HG03060 (cell line): ENCODE results near the gene ZBTB7B.
A peak's percentile ranks its signal among the peaks of the same experiment; 100 is the strongest.
"Not testable (repeated sequence)": the region's sequence is repeated elsewhere in the genome, so short reads cannot be mapped to it uniquely, and the experiment has no call there.

Source experiments
- ATAC-seq: cut with Tn5 transposase; IDR thresholded peaks from one replicate; pipeline ENCODE4 v1.9.1; 2021; ENCODE audit warnings: low read depth, moderate number of reproducible peaks; ENCODE audit not compliant: unreplicated experiment

ZBTB7B gene

DNA sequence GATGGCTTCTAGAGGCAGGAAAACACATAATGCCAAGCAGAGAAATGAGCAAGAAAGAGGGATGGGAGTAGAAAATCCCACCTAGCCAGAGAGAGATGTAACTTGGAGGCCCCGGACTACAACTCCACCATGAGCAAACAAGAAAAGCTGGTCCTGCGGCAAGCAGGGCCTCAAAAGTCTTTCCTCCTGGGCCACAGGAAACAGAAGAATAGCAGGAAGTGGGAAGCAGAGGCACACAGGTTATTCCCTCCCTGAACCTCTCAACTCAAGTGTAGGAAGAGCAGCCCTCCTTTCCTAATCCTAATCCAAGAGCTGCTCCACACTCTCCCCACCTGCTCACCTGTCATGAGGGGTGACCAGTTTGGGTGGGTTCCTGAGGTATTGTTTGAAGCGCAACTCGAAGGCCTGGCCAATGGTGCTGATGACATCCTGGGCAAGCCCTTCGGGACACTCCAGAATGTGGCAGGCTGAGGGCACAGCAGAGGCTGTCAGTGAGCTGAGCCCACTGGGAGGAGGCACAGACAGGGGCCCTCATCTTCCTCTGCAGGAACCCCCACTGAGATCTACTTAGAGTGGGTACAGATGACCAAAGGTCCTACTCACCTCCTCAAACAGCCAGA is 35.2 kb upstream of the ZBTB7B start:
- ATAC-seq, result no peak

DNA sequence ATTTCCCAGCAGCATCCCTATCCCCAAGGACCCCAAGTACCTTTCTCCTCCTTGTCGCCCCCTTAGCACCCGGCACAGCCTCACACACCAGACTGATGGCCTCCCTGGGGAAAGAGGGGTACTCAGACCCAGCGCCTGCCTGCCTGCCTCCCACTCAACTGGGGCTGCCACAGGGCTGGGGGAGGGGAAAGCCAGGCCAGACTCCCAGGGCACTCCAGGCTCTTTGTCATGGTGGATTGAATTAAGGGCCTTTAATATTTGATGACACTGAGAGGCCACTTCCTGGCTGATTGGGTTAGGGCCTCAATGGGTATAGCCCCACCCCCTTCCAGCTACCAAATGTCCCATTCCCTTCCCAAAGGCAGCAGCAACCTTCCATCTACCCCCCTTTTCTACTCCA is 33.9 kb upstream of the ZBTB7B start:
- ATAC-seq, result no peak

GRCh38 chr1:154969246-154969645 is 33.4 kb upstream of the ZBTB7B start:
- no peak for ATAC-seq

- ATAC-seq, result no peak
Observed at GRCh38 chr1:154969860-154970452, 32.6 kb upstream of the ZBTB7B start.

- no peak for ATAC-seq
Observed at GRCh38 chr1:154970631-154971340, 31.8 kb upstream of the ZBTB7B start, which contains the start of gene SHC1. Gene SHC1, minus strand, starts transcription at chr1:154970747. Its CDS starts 221 bp downstream, at chr1:154970526.

DNA sequence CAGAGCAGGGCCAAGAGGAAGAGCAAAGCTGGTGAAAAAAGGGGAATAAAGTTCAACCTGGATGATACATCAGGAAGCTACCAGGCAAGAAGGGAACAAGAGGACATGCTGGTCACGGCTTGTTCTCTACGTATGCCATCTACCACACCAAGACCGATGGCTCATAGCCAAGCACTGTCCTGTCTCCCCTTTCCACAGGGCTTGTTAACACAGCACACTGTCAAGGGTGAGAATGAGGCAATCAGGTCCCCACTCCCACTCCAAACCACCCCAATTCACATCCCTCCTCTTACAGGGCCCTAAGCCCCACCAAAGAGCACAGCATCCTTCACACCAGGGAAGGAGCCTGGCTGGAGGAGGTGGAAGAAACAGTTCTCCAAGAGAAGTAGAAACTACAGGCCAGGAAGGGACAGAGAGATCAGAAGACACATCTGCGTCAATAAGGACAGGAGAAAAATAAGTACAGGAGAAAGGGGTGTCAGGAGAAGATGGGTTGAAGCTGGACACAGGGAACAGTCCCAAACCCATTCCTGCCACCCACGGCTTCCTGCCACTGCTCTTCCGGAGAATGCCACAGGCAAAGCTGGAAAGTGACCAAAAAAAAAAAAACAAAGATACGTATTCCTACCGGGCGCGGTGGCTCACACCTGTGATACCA is 31.1 kb upstream of the ZBTB7B start:
- no peak for ATAC-seq

GRCh38 chr1:154972213-154972516 is 30.4 kb upstream of the ZBTB7B start:
- ATAC-seq, result no peak

GRCh38 chr1:154972517-154973343 is 29.9 kb upstream of the ZBTB7B start:
- ATAC-seq, result no peak

DNA sequence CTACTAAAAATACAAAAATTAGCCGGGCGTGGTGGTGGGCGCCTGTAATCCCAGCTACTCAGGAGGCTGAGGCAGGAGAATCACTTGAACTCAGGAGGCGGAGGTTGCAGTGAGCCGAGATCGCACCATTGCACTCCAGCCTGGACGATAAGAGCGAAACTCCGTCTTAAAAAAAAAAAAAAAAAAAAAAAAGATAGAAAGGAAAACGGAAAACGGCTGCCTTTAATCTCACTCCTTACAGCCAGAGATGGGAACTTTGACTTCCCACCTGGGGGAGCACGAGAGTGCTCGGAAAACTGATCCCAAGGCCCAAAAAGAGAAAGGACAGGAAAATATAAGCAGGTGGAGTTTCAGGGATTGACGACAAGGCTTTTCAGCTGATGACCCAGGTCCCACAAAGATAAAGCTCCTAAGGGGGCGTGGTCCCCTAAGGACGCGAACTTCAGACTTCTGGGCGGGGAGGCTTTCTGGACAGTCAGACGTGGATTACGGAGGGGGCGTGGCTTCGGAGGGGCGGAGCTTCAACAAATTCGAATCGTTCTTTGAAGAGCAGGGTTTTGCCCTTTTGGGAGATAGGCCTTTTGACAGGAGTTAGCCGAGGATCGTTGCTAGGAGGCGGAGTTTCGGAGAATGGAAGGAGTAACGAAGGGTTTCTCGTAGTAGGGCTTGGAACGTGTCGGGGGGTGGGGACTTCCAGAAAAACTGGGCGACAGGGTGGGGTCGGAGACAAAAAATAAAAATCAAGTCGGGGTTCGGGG is 29.1 kb upstream of the ZBTB7B start:
- no peak for ATAC-seq

DNA sequence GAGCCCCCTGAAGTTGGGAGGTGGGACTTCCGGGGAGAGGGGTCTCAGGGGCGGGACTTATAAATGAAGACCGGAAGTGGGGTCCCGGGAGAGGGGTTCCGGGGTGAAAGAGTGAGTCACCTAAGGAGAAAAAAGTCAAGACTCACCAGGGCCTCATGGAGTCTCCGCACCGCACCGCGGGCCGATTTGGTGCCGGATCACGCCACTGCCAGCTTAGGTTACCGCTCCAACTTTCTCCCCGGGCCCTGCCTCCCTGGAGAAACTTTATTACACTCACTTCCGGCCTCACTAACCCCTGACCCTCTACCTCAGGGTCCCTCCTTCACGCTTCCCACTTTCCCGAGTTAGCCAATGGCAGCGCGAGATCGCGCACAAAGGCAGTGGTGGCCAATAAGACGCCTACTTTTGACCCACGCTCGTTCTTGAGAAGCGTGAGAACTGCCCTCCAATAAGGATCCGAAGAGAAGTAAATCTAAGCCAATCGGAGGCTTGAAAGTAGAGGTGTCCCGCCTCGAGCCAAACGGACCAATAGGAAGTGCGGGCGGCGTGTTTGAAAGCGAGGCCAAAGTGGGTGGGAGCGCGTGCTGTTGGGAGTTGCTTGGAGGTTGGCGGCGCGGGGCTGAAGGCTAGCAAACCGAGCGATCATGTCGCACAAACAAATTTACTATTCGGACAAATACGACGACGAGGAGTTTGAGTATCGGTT is 28.3 kb upstream of the ZBTB7B start, which contains the start of gene CKS1B:
Gene CKS1B, plus strand, starts transcription at position 580 of the 706 bp plus-strand sequence. Its CDS starts 65 bp downstream, at position 645.
- ATAC-seq, result peak; percentile 76

DNA sequence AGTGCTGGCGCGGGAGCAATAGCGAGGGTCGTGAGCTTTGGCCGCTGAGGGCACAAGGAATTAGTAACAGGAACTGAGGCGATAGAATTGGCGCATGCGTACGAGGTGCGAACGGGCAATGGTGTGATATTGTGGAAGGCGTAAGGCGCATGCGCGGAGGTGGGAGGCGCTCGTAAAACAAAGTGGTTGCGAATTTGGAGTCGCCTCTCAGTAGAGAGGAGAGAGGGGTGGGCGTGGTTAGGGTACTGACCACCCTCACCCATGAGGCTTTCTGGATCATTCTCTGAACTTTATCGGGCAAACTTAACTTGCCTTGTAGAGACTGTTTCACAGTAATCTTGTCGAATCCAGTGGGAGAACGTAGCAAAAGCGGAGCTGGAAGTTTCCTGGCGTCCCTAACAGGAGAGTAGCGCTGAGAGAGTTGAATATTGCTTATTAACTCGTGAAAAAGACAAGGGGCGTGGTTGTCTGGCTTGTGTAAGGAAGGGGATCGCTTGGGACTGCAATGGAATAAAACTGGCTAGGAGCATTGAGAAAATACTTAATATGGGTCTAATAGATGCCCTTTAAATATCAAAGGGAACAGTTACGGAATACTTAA is 27.7 kb upstream of the ZBTB7B start:
- peak; percentile 38 for ATAC-seq

GRCh38 chr1:154975409-154976059 is 27.1 kb upstream of the ZBTB7B start:
- ATAC-seq, result no peak

DNA sequence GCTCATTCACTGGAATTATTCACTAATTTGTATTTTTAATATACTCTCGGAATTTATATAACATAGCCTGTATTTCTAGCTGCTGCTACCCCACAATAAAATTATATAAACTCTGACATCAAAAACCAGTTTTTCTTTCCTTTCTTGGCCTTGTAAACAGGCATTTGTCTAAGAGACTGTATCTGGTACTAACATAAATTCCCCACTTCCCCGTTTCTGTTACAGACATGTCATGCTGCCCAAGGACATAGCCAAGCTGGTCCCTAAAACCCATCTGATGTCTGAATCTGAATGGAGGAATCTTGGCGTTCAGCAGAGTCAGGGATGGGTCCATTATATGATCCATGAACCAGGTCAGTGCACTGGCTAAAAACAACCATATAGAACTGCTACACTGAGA is 24.8 kb upstream of the ZBTB7B start:
- ATAC-seq, result not testable (repeated sequence)

- ATAC-seq, result no peak
Observed at GRCh38 chr1:154978360-154978759, 24.2 kb upstream of the ZBTB7B start.

- ATAC-seq, result no peak
Observed at GRCh38 chr1:154982341-154982740, 20.3 kb upstream of the ZBTB7B start.

DNA sequence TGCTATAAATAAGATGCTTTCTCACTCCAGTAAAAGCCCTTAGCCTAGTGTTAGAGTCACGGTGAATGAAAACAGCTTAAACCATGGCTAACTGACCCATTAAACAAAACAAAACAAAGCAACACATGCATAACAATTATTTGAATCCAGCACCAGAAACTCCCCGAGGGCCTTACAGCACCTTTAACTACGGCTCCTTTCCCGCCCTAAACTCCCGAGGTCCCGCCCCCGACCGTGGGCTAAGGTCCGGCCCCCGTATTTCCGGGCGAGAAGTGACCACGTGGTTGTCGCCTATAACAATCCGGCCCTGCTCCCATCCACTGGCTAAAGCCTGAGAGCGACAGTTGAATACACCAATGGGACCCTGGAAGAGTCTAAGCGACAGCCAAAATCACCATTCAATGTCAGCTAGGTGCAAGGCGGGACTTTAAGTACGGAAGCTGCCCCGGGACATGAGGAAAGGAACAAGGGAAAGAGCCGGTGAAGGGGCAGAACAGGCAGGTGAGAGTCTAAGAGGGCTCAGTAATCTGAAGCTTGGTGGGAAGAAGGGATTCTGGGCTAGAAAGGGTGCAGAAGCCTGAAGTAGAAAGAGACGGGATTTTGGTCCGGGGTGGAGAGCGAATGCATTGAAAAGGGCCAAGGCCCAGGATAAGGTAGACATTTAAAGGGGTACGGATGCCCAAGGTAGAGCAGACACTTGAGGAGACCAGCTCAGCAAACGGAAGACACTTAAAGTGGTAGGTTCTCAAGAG is 19.5 kb upstream of the ZBTB7B start, which contains the start of gene FLAD1:
Gene FLAD1, plus strand, starts transcription at position 448 of the 752 bp plus-strand sequence. CDS start 351 bp downstream, outside the sequence.
- ATAC-seq, result peak; percentile 85

- ATAC-seq, result no peak
Observed at GRCh38 chr1:154983776-154984466, 18.7 kb upstream of the ZBTB7B start.
